Omental fat pad (tissue), 4 donors: Measurements from ENCODE around the gene MRPS16. TPM values are rescaled to one million over a fixed set of nuclear protein-coding genes. Genes with fewer than 3 reads are reported as not detected.

Experiments used
- ATAC-seq: fragments of 150-250 bp; one replicate; pipeline ENCODE4 v1.9.1; 2016; ENCODE audit warnings: mild to moderate bottlenecking, moderate library complexity; ENCODE audit not compliant: low FRiP score
- DNase-seq: peaks from one replicate; pipeline ENCODE4 v3.0.0-alpha.2; 2019; ENCODE audit warnings: low spot score
- total RNA-seq, 4 donors: library from RNA; depleted of rRNA; stranded (reverse); fragments of >200 nt; gene quantifications; one replicate each; pipeline ENCODE4 v1.1.0, GENCODE V29; 2016
- TF ChIP-seq, protein P1 (sequence below), 3 donors: fragments of 450-650 bp; IDR thresholded peaks; one replicate each; pipeline ENCODE4 v1.5.1; 2016 to 2017; ENCODE audit warnings: antibody characterized with exemption in 3 of 3, mild to moderate bottlenecking in 3 of 3, moderate library complexity in 2 of 3

The MRPS16 gene
- total RNA-seq, 4 donors from 2014 or later: 35.8 to 47.9 (median 39.9) TPM

DNA sequence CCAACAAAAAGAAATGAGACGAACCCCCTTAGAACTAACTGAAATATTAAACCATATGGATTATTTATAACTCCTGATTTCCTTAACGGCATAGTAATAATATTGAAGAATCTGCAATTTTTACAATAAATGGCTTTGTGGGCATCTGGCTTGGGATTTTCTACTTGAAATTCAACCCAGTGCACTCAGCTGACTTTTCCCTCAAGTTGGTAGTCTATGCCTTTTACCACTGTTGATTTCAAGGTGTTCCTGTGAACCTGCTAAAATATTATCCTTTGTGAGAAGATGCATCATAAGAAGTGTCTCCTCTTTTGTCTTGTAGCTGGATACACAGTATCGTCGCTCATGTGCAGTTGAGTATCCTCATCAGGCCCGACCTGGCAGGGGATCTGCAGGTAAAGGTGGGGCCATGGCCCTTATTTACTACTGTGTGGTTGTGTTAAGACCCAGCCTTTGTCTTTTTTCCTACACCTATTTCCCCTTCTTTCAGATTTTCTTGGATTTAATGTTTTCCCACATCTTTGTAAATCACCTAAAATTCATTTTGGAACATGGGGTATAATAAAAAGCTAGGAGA is 13.4 kb downstream of the MRPS16 start:
- TF ChIP-seq, protein P1, sequence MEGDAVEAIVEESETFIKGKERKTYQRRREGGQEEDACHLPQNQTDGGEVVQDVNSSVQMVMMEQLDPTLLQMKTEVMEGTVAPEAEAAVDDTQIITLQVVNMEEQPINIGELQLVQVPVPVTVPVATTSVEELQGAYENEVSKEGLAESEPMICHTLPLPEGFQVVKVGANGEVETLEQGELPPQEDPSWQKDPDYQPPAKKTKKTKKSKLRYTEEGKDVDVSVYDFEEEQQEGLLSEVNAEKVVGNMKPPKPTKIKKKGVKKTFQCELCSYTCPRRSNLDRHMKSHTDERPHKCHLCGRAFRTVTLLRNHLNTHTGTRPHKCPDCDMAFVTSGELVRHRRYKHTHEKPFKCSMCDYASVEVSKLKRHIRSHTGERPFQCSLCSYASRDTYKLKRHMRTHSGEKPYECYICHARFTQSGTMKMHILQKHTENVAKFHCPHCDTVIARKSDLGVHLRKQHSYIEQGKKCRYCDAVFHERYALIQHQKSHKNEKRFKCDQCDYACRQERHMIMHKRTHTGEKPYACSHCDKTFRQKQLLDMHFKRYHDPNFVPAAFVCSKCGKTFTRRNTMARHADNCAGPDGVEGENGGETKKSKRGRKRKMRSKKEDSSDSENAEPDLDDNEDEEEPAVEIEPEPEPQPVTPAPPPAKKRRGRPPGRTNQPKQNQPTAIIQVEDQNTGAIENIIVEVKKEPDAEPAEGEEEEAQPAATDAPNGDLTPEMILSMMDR (IDR thresholded peaks at IDR 0.05): no peak
- DNase-seq: no peak
- no peak for ATAC-seq

DNA sequence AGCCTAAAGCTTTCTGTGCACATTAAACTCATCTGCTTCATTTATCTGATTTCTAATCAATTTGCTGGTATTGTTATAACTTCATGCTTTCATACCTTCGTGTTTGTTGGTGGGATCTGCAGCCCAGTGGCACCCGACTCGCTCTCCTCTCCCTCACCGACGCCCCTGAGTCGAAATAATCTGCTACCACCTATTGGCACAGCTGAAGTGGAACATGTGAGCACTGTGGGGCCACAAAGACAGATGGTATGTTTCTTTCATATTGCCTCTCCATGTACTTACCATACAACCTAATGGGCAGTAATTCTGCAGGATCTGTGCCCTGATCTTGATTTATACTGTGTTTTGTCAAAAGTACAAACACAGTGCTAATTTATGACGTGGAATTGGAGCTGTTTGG is 17.7 kb downstream of the MRPS16 start:
- TF ChIP-seq, protein P1 (IDR thresholded peaks at IDR 0.05): no peak
- no peak for DNase-seq
- no peak for ATAC-seq

DNA sequence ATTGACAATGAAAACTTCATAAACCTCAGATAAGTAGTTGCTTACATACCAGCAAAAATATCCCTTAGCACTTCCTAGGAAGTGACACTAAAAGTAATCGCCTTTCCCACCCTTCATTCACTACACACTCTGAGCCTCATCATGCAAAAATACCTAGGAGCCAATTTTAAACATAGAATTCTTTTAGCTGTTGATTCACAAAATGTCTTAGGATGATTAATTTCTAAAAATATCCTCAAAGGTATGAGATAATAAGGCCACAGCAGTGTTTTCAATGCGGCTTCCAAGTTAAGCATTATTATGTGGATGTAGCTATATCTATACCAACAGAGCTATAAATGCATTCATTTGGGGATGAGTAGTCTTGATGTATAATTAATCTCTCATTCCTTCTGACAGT is 18.6 kb downstream of the MRPS16 start:
- no peak for ATAC-seq
- no peak for DNase-seq
- TF ChIP-seq, protein P1 (IDR thresholded peaks at IDR 0.05): no peak

DNA sequence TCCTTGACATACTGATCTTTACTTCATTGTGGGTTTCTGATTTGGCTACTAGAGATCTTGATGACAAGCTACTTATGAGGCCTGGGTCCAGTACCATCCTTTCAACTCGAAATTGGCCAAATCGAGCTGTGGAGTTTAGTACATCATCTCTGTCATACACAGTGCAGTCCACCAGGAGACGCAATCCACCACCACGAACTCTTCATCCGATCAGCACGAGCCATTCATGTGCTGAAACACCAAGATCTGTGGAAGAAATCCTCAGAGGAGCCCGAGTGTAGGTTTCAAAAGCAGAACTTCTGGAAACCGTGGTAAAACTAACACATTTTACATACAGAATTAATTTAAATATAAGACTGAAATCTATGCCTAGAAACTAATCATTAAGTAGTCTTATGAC is 19.6 kb downstream of the MRPS16 start:
- TF ChIP-seq, protein P1 (IDR thresholded peaks at IDR 0.05): no peak
- ATAC-seq (no peak), DNase-seq (no peak)

DNA sequence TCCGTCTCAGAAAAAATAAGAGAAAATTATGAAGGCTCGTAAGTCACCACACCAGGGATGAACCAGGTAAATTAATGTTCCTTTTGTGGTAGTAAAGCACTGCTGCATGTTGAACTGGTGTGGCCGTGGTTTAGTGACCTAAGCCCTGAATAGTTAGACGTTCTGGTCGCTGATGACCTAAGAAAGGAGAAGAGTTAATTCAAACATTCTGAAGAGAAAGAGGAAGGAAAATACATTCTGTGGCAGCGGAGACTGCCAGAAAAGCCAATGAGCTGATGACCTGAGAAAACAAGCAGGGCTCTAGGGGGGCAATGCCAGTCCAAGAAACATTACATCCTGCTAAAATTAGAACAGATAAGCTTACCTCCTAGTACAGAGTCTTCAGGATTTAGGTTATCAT is 22.9 kb downstream of the MRPS16 start:
- no peak for ATAC-seq
- TF ChIP-seq, protein P1 (IDR thresholded peaks at IDR 0.05): no peak
- no peak for DNase-seq

DNA sequence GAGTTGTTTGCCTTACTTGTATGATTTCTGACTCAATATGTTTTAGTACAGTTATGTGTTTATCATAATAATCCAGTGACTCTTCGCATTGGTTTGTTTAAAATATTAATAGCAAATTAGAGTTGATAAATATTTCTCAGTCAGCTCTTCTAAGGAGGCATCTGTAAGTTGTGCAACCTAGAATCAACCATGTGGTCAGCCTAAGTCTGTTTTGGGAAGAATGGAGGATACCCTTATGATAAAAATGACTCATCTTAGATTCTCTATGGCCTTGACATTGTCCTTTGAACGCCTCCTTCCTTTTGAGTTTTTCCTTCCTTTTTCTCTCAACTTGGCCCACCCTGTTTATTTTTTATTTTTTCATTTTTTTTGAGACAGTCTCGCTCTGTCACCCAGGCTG is 24.2 kb downstream of the MRPS16 start:
- DNase-seq (no peak), ATAC-seq (no peak)
- TF ChIP-seq, protein P1 (IDR thresholded peaks at IDR 0.05): no peak

DNA sequence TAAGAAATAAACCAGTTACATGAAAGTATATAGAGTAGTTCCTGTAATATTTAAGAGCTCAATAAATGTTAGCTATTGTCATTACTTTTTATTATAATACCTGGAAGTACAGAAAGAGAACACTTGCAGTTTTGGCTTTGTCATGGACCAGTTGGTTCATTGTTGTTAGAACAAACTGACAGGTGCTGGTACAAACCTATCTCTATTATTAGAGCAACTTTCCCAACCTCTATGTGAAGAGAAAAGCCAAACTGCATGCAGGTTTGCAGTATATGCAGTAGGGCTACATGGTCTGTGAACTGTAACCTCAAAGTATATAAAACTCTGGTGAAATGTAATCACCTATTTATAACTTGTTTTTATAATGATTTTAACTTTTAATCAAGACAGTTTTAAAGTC is 25.8 kb downstream of the MRPS16 start:
- TF ChIP-seq, protein P1 (IDR thresholded peaks at IDR 0.05): no peak
- DNase-seq (no peak), ATAC-seq (no peak)
